M059J (cell line): ENCODE measurements around the gene WDR82. TPM values are rescaled to one million over a fixed set of nuclear protein-coding genes. Genes with fewer than 3 reads are reported as not detected.

Experiments used
- DNase-seq: peaks from one replicate; pipeline ENCODE4 v3.0.0-alpha.2; 2012; ENCODE audit warnings: low read depth
- total RNA-seq: library from RNA; depleted of rRNA; stranded (reverse); fragments of >200 nt; shearing (Covaris generic); gene quantifications from 2 replicates; pipeline ENCODE4 v1.2.3, GENCODE V29; 2014; rRNA removed

WDR82 gene
- total RNA-seq, 1 experiment from 2014 or later, result 35.5 TPM

GRCh38 chr3:52205727-52206372, 72.6 kb downstream of the WDR82 start:
- peak; percentile 79 for DNase-seq

Other genes with a start within 250 kb of the WDR82 start
- gene DUSP7, start 222.1 kb downstream of the WDR82 start, total RNA-seq, result 9.6 and 14.0 TPM in 2 replicates
- gene POC1A, start 124.2 kb downstream of the WDR82 start, total RNA-seq, result 7.6 and 10.7 TPM in 2 replicates
- gene ALAS1, start 80.5 kb downstream of the WDR82 start, total RNA-seq, result 39.0 and 52.8 TPM in 2 replicates
- not detected in 2 replicates for gene TLR9, start 53.0 kb downstream of the WDR82 start, total RNA-seq
- 38.5 and 51.0 TPM in 2 replicates for gene TWF2, start 39.5 kb downstream of the WDR82 start, total RNA-seq
- gene PPM1M, start 32.9 kb downstream of the WDR82 start, total RNA-seq, result 1.9 and 4.6 TPM in 2 replicates
- gene GLYCTK, start 9.2 kb upstream of the WDR82 start, total RNA-seq, result 1.6 and 2.8 TPM in 2 replicates
- 0.02 and 0.52 TPM in 2 replicates for gene DNAH1, start 37.7 kb upstream of the WDR82 start, total RNA-seq
- 46.8 and 51.8 TPM in 2 replicates for gene BAP1, start 131.4 kb upstream of the WDR82 start, total RNA-seq
- gene PHF7, start 132.0 kb upstream of the WDR82 start, total RNA-seq, result 0.94 and 5.5 TPM in 2 replicates
- 0.07 TPM in 1 of 2 replicates, not detected in the other for gene SEMA3G, start 166.5 kb upstream of the WDR82 start, total RNA-seq
- not detected in 2 replicates for gene TNNC1, start 175.4 kb upstream of the WDR82 start, total RNA-seq
- gene NISCH, start 177.0 kb upstream of the WDR82 start, total RNA-seq, result 8.9 and 15.8 TPM in 2 replicates
- 0.05 TPM in 1 of 2 replicates, not detected in the other for gene STAB1, start 216.7 kb upstream of the WDR82 start, total RNA-seq